NOMO-1 treated with DMSO at 0.1 percent for 48 hours (cell line): ENCODE measurements around the gene RAX.

ENCODE experiments used
- DNase-seq: peaks from one replicate; lab custom pipeline; 2025; ENCODE audit not compliant: unreplicated experiment; lab: John Stamatoyannopoulos, UW

Gene RAX

GRCh38 chr18:59272891-59273758, at the start of gene RAX:
Gene RAX (minus strand): TSS chr18:59273454. CDS start chr18:59273206, 248 bp downstream.
- no peak for DNase-seq

- no peak for DNase-seq
These were observed 45.3 kb upstream of the RAX start, which contains the start of gene CPLX4 for GRCh38 chr18:59318460-59319050. Gene CPLX4 (minus strand): TSS chr18:59318649. CDS start chr18:59318462, 187 bp downstream.

- DNase-seq = no peak
These were observed 38.4 kb upstream of the RAX start for GRCh38 chr18:59311631-59312030.

- no peak for DNase-seq
These were observed 35.6 kb upstream of the RAX start for GRCh38 chr18:59308938-59309260.

- peak; percentile 63 for DNase-seq
These were observed 35.1 kb upstream of the RAX start for GRCh38 chr18:59308248-59308937.

DNA sequence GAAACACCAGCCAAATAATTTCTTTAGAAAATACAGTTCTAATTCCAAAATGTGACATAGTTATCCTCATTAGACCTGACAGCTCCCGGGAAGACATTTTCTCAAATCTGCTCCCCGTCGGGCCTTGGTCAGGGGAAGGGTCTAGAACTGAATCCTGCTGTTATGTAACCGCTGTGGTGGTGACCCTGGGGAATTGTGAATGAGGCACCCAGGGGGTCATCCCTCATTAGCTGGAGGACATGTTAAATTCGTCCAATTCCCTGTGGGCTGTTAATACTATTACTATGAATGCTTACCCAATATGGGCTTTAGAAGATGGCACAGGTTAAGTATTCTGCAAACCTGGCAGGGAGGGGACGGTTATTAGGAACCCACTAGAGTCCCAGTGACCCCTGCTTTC, 33.4 kb upstream of the RAX start:
- no peak for DNase-seq

DNA sequence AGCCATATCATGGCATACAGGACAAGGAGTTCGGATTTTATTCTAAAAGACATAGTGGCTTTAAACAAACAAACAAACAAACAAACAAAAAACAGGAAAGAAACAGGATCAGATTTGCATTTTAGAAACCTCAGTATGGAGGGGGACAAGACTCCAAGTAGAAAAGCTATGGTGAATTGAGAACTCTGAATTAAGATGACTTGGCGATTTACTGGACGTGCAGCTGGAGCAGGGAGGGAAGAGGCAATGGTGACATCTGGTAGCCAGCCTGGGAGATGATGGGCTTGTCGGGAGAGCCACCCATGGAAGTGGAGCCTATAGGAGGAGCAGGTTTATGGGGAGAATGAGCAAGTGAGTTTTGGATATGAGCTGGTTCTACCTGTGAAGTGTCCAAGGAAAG, 32.0 kb upstream of the RAX start:
- DNase-seq = no peak

GRCh38 chr18:59303656-59304195, 30.5 kb upstream of the RAX start:
- DNase-seq = no peak

- DNase-seq = no peak
These were observed 29.8 kb upstream of the RAX start for GRCh38 chr18:59303006-59303405.

DNA sequence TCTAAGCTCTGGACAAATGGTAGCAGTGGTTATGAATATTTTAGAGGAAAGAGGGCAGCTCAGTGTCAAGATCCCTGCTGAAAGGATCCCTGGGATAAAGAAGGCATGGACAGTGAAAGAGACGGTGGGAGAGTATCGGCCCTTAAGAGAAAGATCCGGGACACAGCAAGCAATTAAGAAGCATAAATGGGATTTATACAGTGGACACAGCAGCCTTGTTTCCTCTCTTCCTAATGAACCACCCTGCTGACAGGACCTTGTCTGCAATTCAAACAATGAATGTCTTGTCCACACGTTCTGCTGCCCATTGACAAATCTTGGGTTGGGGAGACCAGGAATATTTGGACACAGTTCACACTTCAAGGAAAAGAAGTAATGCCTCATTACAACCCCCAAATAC, 28.7 kb upstream of the RAX start:
- DNase-seq = no peak

DNA sequence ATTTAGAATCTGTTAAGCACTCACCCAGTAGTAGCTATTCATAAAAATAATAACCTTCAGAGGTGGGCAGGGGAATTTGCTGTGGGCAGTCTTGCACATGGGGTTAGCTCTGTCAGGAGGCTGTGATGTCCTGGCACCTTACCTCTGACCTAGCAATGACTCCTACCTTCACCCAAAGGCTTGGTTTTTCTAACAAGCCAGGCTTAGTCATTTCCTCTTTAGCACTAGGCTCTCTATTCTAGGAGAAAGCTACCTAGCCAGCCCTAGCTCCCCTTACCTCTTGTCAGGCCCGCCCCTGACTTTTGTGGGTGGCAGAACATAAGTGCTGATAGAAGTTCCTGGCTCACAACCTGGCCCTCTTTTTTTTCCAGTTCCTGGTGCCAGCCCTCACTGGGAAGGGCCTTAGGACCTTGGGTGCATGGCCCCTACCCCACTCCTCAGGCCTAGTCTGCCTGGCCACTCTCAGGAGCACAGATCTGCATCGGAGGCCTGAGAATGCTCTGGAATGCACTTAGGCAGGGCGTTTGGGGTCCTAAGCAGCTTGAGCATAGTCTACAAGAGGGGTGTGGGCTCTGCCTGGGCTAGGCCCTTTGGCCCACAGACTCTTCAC, 27.5 kb upstream of the RAX start:
- no peak for DNase-seq

DNA sequence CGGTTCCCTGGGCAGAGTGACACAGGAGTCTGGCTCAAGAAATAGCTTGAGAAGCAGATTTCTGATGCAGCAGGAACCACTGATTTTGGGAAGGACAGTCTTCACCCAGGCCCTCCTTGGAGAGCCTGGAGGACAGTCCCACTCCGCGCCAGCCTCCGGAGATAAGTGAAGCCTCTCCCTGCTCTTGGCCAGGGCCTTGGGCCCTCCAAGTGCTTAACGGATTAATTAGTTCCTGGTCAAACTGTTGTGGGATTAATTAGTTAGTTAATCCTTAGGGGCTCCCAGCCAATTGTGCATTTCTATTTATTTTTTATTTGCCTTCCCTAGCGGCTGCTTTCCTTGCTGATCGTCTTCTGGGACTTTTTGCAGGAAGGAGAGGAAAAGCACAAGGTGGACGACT, 25.6 kb upstream of the RAX start:
- DNase-seq = no peak

DNA sequence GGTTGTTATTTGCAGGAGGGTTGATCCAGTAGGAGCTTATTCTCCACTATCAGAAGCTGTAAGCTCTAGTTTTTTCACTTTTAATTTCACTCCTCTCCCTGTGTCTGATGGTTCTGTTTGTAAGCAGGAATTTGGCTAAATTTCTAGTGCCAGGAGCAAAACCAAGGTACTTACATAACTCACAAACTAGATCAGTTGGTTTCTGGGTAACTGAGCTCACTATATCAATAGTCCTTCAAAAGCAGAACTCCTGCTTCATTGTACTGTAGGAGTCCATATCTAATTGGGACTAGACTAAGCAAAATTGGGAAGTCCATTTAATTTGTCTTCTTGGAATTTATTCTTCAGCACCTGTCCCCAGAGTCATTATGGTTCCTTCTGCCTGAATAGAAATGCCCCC, 20.1 kb upstream of the RAX start:
- DNase-seq = no peak

- no peak for DNase-seq
These were observed 13.1 kb upstream of the RAX start for GRCh38 chr18:59286341-59286740.

GRCh38 chr18:59282341-59282740, 9.1 kb upstream of the RAX start:
- DNase-seq = no peak

DNA sequence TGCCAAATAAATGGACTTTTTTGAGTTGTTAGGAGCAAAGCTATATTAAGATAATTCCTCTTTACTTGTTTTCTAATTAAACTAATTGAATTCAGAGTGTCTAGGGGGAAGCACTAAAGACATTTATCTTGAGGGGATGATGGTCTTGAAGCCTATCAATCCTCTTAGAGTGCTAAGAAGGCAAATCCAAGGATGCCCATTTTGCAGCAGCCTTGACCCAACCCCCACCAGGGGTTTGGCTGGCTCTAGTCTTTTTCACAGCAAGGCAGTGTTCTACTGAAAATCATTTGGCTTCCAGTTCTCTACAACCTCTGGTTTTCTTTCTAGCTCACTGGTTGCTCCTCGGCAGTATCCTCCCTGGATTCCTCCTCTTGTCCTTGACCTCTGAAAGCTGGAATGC, 6.5 kb upstream of the RAX start:
- no peak for DNase-seq

GRCh38 chr18:59279193-59279592, 5.9 kb upstream of the RAX start:
- no peak for DNase-seq

- no peak for DNase-seq
These were observed 5.5 kb upstream of the RAX start for GRCh38 chr18:59278793-59279192.

DNA sequence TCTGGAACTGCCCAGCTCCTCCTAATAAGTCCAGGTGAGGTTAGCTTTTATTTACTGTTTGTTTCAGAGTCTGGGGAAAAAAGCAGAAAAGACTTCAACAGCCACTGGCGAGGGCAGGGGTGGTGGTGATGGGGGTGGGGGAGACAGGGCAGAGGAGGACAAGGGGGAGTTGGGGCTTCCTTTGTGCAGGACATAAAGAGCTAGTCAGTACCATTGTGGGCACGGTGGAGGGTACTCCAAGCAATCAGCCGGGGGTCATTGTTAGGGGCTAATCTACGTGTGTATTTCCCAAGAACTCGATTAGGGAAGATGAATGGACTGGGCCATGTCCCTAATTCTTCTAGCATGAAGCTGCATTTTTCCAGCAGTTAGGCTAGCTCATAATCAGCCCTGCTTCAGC, 2.8 kb upstream of the RAX start:
- no peak for DNase-seq

DNA sequence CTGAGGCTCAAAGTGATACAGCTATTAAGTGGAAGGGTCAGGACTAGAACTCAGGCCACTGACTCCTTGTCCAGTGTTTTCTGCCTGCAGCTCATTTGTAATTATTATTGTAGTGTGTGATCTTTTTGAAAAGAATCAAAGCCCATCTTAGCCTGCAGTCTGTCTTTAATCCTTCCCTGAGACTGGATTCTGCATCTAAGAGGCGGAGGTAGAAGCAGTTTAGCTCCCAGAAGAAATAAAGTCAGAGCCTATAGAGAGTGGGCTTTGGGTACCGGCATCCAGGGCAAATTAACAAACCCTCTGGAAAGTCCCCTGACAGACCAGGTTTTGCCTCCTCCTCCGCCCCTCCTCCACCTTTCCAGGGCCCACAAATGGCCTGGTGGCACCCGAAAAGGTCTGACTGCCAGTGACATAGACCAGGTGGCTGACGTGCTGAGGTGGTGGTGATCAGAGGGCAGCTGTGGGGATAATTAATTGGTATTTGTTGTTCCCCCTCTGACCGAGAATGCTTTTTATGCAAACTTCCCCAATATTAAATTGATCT, 2.2 kb upstream of the RAX start:
- DNase-seq = no peak

- no peak for DNase-seq
These were observed 1.3 kb upstream of the RAX start for GRCh38 chr18:59274533-59274928.
